ENCODE data around the gene RABL2B. TPM values are rescaled to one million over a fixed set of nuclear protein-coding genes. Genes with fewer than 3 reads are reported as not detected.
"Not testable (repeated sequence)": the region's sequence is repeated elsewhere in the genome, so short reads cannot be mapped to it uniquely, and the experiment has no call there.

The RABL2B gene
- polyA plus RNA-seq, 3 donors = 8.8 to 48.8 (median 11.7) TPM

DNA sequence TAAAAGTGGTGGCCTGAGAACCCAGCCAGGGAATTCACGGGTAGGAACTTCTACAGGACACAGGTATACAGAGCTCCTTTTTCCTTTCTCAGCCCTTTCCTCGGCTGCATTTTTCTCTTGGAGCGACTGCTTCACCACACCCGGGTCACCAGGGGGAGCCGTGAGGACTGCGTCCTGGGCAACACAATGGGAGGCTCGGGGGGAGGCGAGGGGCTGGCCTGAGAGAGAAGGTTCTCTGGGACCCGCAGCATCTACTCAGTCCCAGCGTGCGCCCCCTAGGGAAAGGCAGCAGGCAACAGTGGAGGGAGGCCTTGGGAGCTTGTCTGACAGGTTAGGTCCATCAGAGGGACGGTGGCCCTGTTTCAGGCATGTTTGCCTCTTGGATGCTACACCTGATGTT, 8.3 kb downstream of the RABL2B start:
- H3K27me3 Mint-ChIP-seq (ENCODE audit: low read depth in 3 of 3); H2AFZ ChIP-seq (ENCODE audit: insufficient read depth, low read depth, low read length, poor library complexity, severe bottlenecking); H3K9me3 Mint-ChIP-seq; H3K4me2 ChIP-seq (replicated peaks; ENCODE audit: extremely low read depth, low read length, poor library complexity, severe bottlenecking); H3K27me3 ChIP-seq (ENCODE audit: control insufficient read depth in 2 of 2, insufficient read depth in 2 of 2, low read length in 2 of 2); H3K4me3 Mint-ChIP-seq; DNase-seq; H3K4me3 ChIP-seq (replicated peaks in 1 of 3; ENCODE audit: low read depth in 2 of 3, low read length in 3 of 3); H3K36me3 ChIP-seq (replicated peaks in 1 of 2; ENCODE audit: control insufficient read depth in 1 of 2, insufficient read depth in 2 of 2, low read length in 2 of 2); H3K9me3 ChIP-seq (replicated peaks in 1 of 2; ENCODE audit: control insufficient read depth in 1 of 2, insufficient read depth in 1 of 2, low read length in 2 of 2); H3K27ac ChIP-seq (ENCODE audit: low read depth in 1 of 2, low read length in 2 of 2); H3K79me2 ChIP-seq (ENCODE audit: insufficient read depth, low read length); H3K4me1 Mint-ChIP-seq; H3K4me1 ChIP-seq (ENCODE audit: control insufficient read depth in 1 of 2, insufficient read depth in 2 of 2, low read length in 2 of 2); H4K20me1 ChIP-seq (ENCODE audit: insufficient read depth, low read length); intact Hi-C loops (cut with micrococcal nuclease); H3K9ac ChIP-seq (ENCODE audit: insufficient read depth, low read length, poor library complexity, severe bottlenecking); H3K27ac Mint-ChIP-seq: not testable (repeated sequence)
- WGBS (ENCODE audit: insufficient coverage) = 25% methylated on average over 8 of the region's 12 CpGs
- H3K36me3 Mint-ChIP-seq = peaks cover 16% of the 10 kb centered on the region in 2 donors
- TF ChIP-seq, protein P1, sequence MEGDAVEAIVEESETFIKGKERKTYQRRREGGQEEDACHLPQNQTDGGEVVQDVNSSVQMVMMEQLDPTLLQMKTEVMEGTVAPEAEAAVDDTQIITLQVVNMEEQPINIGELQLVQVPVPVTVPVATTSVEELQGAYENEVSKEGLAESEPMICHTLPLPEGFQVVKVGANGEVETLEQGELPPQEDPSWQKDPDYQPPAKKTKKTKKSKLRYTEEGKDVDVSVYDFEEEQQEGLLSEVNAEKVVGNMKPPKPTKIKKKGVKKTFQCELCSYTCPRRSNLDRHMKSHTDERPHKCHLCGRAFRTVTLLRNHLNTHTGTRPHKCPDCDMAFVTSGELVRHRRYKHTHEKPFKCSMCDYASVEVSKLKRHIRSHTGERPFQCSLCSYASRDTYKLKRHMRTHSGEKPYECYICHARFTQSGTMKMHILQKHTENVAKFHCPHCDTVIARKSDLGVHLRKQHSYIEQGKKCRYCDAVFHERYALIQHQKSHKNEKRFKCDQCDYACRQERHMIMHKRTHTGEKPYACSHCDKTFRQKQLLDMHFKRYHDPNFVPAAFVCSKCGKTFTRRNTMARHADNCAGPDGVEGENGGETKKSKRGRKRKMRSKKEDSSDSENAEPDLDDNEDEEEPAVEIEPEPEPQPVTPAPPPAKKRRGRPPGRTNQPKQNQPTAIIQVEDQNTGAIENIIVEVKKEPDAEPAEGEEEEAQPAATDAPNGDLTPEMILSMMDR (IDR thresholded peaks at IDR 0.05) = peak; percentile 8

DNA sequence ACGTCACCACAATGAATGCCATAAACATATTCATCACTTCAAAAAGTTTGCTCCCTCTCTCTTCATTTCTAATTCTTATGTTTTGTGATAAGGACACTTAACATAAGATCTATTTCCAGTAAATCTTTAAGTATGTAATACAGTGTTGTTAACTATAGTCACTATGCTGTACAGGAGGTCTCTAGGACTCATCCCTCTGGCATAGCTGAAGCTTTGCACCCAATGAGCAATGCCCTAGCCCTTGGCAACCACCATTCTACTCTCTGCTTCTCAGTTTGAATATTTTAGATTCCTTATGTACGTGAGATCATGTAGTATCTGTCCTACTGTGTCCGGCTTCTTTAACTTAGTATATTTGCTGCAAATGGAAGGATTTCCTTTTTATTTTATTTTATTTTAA, 19.1 kb downstream of the RABL2B start:
- H3K9me3 Mint-ChIP-seq, H3K36me3 Mint-ChIP-seq: not testable (repeated sequence)

DNA sequence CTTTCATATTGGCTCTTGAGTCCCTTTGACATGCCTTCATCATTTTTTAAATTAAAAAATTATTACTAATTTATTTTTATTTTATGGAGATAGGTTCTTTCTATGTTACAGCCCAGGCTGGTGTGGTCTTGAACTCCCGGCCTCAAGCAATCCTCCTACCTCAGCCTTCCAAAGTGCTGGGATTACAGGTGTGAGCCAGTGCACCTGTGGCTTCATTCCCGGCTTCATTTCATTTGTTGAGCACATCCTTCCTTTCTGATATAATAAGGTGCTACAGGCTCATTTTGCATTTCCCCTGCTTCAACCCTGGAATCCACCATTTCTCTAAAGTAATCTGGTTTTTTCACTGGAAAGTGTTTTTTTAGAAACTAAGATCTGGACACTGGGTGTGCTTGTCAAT, 21.6 kb downstream of the RABL2B start:
- H3K4me1 ChIP-seq (ENCODE audit: control insufficient read depth in 1 of 2, insufficient read depth in 2 of 2, low read length in 2 of 2); H3K9ac ChIP-seq (ENCODE audit: insufficient read depth, low read length, poor library complexity, severe bottlenecking); H3K4me3 ChIP-seq (replicated peaks in 1 of 3; ENCODE audit: low read depth in 2 of 3, low read length in 3 of 3); H3K27me3 Mint-ChIP-seq (ENCODE audit: low read depth in 3 of 3); H3K79me2 ChIP-seq (ENCODE audit: insufficient read depth, low read length); H3K36me3 Mint-ChIP-seq; H4K20me1 ChIP-seq (ENCODE audit: insufficient read depth, low read length); intact Hi-C loops (cut with micrococcal nuclease); H3K36me3 ChIP-seq (replicated peaks in 1 of 2; ENCODE audit: control insufficient read depth in 1 of 2, insufficient read depth in 2 of 2, low read length in 2 of 2); H3K9me3 ChIP-seq (replicated peaks in 1 of 2; ENCODE audit: control insufficient read depth in 1 of 2, insufficient read depth in 1 of 2, low read length in 2 of 2); H3K4me1 Mint-ChIP-seq; DNase-seq; H3K27ac ChIP-seq (ENCODE audit: low read depth in 1 of 2, low read length in 2 of 2); H3K27ac Mint-ChIP-seq; H3K27me3 ChIP-seq (ENCODE audit: control insufficient read depth in 2 of 2, insufficient read depth in 2 of 2, low read length in 2 of 2); H2AFZ ChIP-seq (ENCODE audit: insufficient read depth, low read depth, low read length, poor library complexity, severe bottlenecking); H3K9me3 Mint-ChIP-seq; H3K4me2 ChIP-seq (replicated peaks; ENCODE audit: extremely low read depth, low read length, poor library complexity, severe bottlenecking); H3K4me3 Mint-ChIP-seq: not testable (repeated sequence)
- no CpG with 5 or more reads among the region's 2 CpGs for WGBS (ENCODE audit: insufficient coverage)

More for the DNA sequence above, 19.1 kb downstream of the RABL2B start:
- H3K4me1 Mint-ChIP-seq; H2AFZ ChIP-seq (ENCODE audit: insufficient read depth, low read depth, low read length, poor library complexity, severe bottlenecking); H3K36me3 ChIP-seq (replicated peaks in 1 of 2; ENCODE audit: control insufficient read depth in 1 of 2, insufficient read depth in 2 of 2, low read length in 2 of 2); H3K27ac Mint-ChIP-seq; H3K4me3 ChIP-seq (replicated peaks in 1 of 3; ENCODE audit: low read depth in 2 of 3, low read length in 3 of 3); H3K4me1 ChIP-seq (ENCODE audit: control insufficient read depth in 1 of 2, insufficient read depth in 2 of 2, low read length in 2 of 2); H3K9me3 ChIP-seq (replicated peaks in 1 of 2; ENCODE audit: control insufficient read depth in 1 of 2, insufficient read depth in 1 of 2, low read length in 2 of 2); H3K27ac ChIP-seq (ENCODE audit: low read depth in 1 of 2, low read length in 2 of 2); H3K79me2 ChIP-seq (ENCODE audit: insufficient read depth, low read length); H3K27me3 Mint-ChIP-seq (ENCODE audit: low read depth in 3 of 3); H3K27me3 ChIP-seq (ENCODE audit: control insufficient read depth in 2 of 2, insufficient read depth in 2 of 2, low read length in 2 of 2); H3K9ac ChIP-seq (ENCODE audit: insufficient read depth, low read length, poor library complexity, severe bottlenecking); H4K20me1 ChIP-seq (ENCODE audit: insufficient read depth, low read length); H3K4me2 ChIP-seq (replicated peaks; ENCODE audit: extremely low read depth, low read length, poor library complexity, severe bottlenecking); DNase-seq; H3K4me3 Mint-ChIP-seq; intact Hi-C loops (cut with micrococcal nuclease): not testable (repeated sequence)
- no CpG with 5 or more reads among the region's 3 CpGs for WGBS (ENCODE audit: insufficient coverage)

DNA sequence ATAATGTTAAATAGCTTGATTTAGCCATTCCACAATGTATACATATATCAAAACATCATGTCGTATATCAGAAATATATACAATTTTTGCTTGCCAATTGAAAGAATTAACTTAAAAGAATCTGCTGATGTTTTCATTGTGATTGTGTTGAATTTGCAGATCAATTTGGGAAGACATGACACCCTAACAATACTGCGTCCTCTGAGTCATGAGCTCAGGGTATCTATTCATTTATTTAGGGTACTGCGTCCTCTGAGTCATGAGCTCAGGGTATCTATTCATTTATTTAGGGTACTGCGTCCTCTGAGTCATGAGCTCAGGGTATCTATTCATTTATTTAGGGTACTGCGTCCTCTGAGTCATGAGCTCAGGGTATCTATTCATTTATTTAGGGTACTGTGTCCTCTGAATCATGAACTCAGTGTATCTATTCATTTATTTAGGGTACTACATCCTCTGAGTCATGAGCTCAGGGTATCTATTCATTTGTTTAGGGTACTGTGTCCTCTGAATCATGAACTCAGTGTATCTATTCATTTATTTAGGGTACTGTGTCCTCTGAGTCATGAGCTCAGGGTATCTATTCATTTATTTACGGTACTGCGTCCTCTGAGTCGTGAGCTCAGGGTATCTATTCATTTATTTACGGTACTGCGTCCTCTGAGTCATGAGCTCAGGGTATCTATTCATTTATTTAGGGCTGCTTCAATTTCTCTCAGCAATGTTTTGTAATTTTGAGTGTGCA, 23.7 kb downstream of the RABL2B start:
- H4K20me1 ChIP-seq (ENCODE audit: insufficient read depth, low read length); H3K9ac ChIP-seq (ENCODE audit: insufficient read depth, low read length, poor library complexity, severe bottlenecking); H3K9me3 ChIP-seq (replicated peaks in 1 of 2; ENCODE audit: control insufficient read depth in 1 of 2, insufficient read depth in 1 of 2, low read length in 2 of 2); H3K4me2 ChIP-seq (replicated peaks; ENCODE audit: extremely low read depth, low read length, poor library complexity, severe bottlenecking); H3K36me3 ChIP-seq (replicated peaks in 1 of 2; ENCODE audit: control insufficient read depth in 1 of 2, insufficient read depth in 2 of 2, low read length in 2 of 2); H3K9me3 Mint-ChIP-seq; DNase-seq; H2AFZ ChIP-seq (ENCODE audit: insufficient read depth, low read depth, low read length, poor library complexity, severe bottlenecking); intact Hi-C loops (cut with micrococcal nuclease); H3K4me3 ChIP-seq (replicated peaks in 1 of 3; ENCODE audit: low read depth in 2 of 3, low read length in 3 of 3); H3K79me2 ChIP-seq (ENCODE audit: insufficient read depth, low read length); H3K4me3 Mint-ChIP-seq; H3K4me1 ChIP-seq (ENCODE audit: control insufficient read depth in 1 of 2, insufficient read depth in 2 of 2, low read length in 2 of 2); H3K27ac Mint-ChIP-seq; H3K36me3 Mint-ChIP-seq; H3K27ac ChIP-seq (ENCODE audit: low read depth in 1 of 2, low read length in 2 of 2); H3K27me3 ChIP-seq (ENCODE audit: control insufficient read depth in 2 of 2, insufficient read depth in 2 of 2, low read length in 2 of 2): not testable (repeated sequence)
- H3K27me3 Mint-ChIP-seq (ENCODE audit: low read depth in 3 of 3) = peaks cover 5 to 14% (median 7%) of the 10 kb centered on the region in 3 donors
- peaks cover 12% of the 10 kb centered on the region for H3K4me1 Mint-ChIP-seq
- 100% methylated on average over 2 of the region's 10 CpGs for WGBS (ENCODE audit: insufficient coverage)

All from CD14-positive monocyte (primary cell).